ENCODE data around the gene EML6.

Gene EML6

DNA sequence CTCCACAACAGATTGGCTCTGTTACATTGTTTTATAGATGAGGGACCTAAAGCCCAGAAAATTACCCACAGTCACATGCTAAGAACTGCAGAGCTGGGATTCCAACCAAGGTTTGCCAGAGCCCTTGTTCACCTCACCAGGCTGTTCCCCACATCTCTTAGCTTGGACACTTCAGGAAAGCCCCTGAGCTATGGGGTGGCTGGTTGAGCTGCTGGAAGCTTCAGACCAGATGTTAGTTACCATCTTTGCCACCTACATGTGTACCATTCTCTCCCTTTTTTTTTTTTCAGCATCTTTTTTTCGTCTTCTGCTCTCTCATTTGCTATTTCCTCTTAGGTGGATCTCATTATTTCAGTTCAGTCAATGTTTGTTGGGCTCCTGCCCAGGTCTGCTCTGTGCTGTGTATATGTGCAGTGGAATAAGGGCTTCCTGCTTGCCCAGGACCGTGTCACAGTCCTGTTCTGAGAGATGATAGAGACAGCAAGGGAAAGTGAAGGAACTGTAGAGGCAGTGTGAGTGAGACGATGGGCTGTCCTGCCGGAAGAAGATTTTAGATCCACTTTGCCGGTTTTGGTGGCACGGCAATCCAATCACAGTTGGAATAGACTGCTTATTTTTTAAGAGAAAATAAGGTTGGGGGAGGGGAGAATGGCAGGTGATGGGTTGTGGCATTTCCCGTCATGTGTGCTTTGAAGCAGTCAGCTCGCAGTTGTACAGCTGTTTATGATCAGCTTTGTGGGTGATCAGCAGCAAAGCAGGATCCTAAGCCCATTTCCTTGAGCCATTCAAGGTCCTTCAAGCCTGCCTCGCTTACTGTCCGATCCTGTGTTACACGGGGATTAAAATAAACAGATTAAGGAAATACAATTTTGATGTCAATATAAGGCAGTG lies 174.2 kb downstream of the EML6 start:
- Histone ChIP-seq H4K8ac (ENCODE audit: low read depth, low read length) (no peak overlapping the region), H2BK15ac (ENCODE audit: low read length) (no peak overlapping the region), H2BK5ac (ENCODE audit: low read length) (no peak overlapping the region), H2BK120ac (ENCODE audit: low read depth, low read length) (no peak overlapping the region), H2AK5ac (ENCODE audit: low read depth, low read length) (no peak overlapping the region), H3K27me3 (ENCODE audit: control insufficient read depth in 3 of 3, insufficient read depth in 3 of 3, low read depth in 1 of 3, low read length in 3 of 3) (no peaks in the 10 kb centered on the region), H3K14ac (ENCODE audit: low read length) (no peak overlapping the region), H3K9ac (ENCODE audit: low read depth, low read length, poor library complexity) (no peak overlapping the region), H3K18ac (ENCODE audit: low read length) (no peak overlapping the region), H3K4me1 (ENCODE audit: control insufficient read depth in 2 of 2, insufficient read depth in 1 of 2, low read depth in 1 of 2, low read length in 2 of 2) (no peaks in the 10 kb centered on the region), H3K9me3 (replicated peaks in 1 of 2; ENCODE audit: control insufficient read depth in 2 of 2, insufficient read depth in 1 of 2, low read depth in 1 of 2, low read length in 2 of 2) (peaks cover 0 to 2% of the 10 kb centered on the region in 2 donors), H3K79me1 (ENCODE audit: low read depth, low read length) (no peaks in the 10 kb centered on the region), H3K23ac (ENCODE audit: low read depth, low read length, poor library complexity) (no peak overlapping the region), H3K4me3 (ENCODE audit: low read length in 2 of 2) (no peak overlapping the region), H2AFZ (ENCODE audit: low read length) (no peak overlapping the region), H4K91ac (ENCODE audit: low read depth, low read length, poor library complexity) (no peak overlapping the region), H3K4me2 (ENCODE audit: insufficient read depth, low read length, poor library complexity, severe bottlenecking) (no peak overlapping the region), H3K4ac (ENCODE audit: low read length) (no peak overlapping the region), H3K36me3 (replicated peaks in 1 of 2; ENCODE audit: control insufficient read depth in 2 of 2, insufficient read depth in 2 of 2, low read length in 2 of 2) (no peaks in the 10 kb centered on the region), H3K27ac (replicated peaks; ENCODE audit: low read length) (no peak overlapping the region), H2BK12ac (ENCODE audit: low read length) (no peak overlapping the region)
- DNase-seq (ENCODE audit: low spot score): no peak
- WGBS, 2 donors (ENCODE audit: extremely low coverage in 2 of 2, insufficient read length in 2 of 2, insufficient replicate concordance in 1 of 2): no CpG with 5 or more reads among the region's 11 CpGs

- Histone ChIP-seq H4K8ac (ENCODE audit: low read depth, low read length) (no peak overlapping the region), H3K18ac (ENCODE audit: low read length) (no peak overlapping the region), H2AFZ (ENCODE audit: low read length) (no peak overlapping the region), H2BK120ac (ENCODE audit: low read depth, low read length) (no peak overlapping the region), H3K9ac (ENCODE audit: low read depth, low read length, poor library complexity) (no peak overlapping the region), H3K4me3 (ENCODE audit: low read length in 2 of 2) (no peak overlapping the region), H3K23ac (ENCODE audit: low read depth, low read length, poor library complexity) (no peak overlapping the region), H3K4me1 (ENCODE audit: control insufficient read depth in 2 of 2, insufficient read depth in 1 of 2, low read depth in 1 of 2, low read length in 2 of 2) (no peaks in the 10 kb centered on the region), H3K4me2 (ENCODE audit: insufficient read depth, low read length, poor library complexity, severe bottlenecking) (no peak overlapping the region), H3K14ac (ENCODE audit: low read length) (no peak overlapping the region), H3K9me3 (replicated peaks in 1 of 2; ENCODE audit: control insufficient read depth in 2 of 2, insufficient read depth in 1 of 2, low read depth in 1 of 2, low read length in 2 of 2) (peaks cover 0 to 2% of the 10 kb centered on the region in 2 donors), H2BK5ac (ENCODE audit: low read length) (no peak overlapping the region), H3K4ac (ENCODE audit: low read length) (no peak overlapping the region), H3K36me3 (replicated peaks in 1 of 2; ENCODE audit: control insufficient read depth in 2 of 2, insufficient read depth in 2 of 2, low read length in 2 of 2) (no peaks in the 10 kb centered on the region), H3K27me3 (ENCODE audit: control insufficient read depth in 3 of 3, insufficient read depth in 3 of 3, low read depth in 1 of 3, low read length in 3 of 3) (no peaks in the 10 kb centered on the region), H4K91ac (ENCODE audit: low read depth, low read length, poor library complexity) (no peak overlapping the region), H3K79me1 (ENCODE audit: low read depth, low read length) (no peaks in the 10 kb centered on the region), H2BK12ac (ENCODE audit: low read length) (no peak overlapping the region), H2BK15ac (ENCODE audit: low read length) (no peak overlapping the region), H3K27ac (replicated peaks; ENCODE audit: low read length) (no peak overlapping the region), H2AK5ac (ENCODE audit: low read depth, low read length) (no peak overlapping the region)
- no CpG with 5 or more reads among the region's 7 CpGs for WGBS, 2 donors (ENCODE audit: extremely low coverage in 2 of 2, insufficient read length in 2 of 2, insufficient replicate concordance in 1 of 2)
- DNase-seq (ENCODE audit: low spot score): no peak
Observed at GRCh38 chr2:54898456-54899226, 175.2 kb downstream of the EML6 start.

- no peak overlapping the region for H2AFZ ChIP-seq (ENCODE audit: low read length)
- H3K4me2 ChIP-seq (ENCODE audit: insufficient read depth, low read length, poor library complexity, severe bottlenecking): no peak overlapping the region
- no peak overlapping the region for H3K4ac ChIP-seq (ENCODE audit: low read length)
- no peak overlapping the region for H3K18ac ChIP-seq (ENCODE audit: low read length)
- H2BK15ac ChIP-seq (ENCODE audit: low read length): no peak overlapping the region
- H3K27ac ChIP-seq (replicated peaks; ENCODE audit: low read length): no peak overlapping the region
- DNase-seq (ENCODE audit: low spot score): peak; percentile 3
- H3K9ac ChIP-seq (ENCODE audit: low read depth, low read length, poor library complexity): no peak overlapping the region
- H2AK5ac ChIP-seq (ENCODE audit: low read depth, low read length): no peak overlapping the region
- no peaks in the 10 kb centered on the region for H3K36me3 ChIP-seq (replicated peaks in 1 of 2; ENCODE audit: control insufficient read depth in 2 of 2, insufficient read depth in 2 of 2, low read length in 2 of 2)
- no peak overlapping the region for H2BK120ac ChIP-seq (ENCODE audit: low read depth, low read length)
- H2BK12ac ChIP-seq (ENCODE audit: low read length): no peak overlapping the region
- H3K23ac ChIP-seq (ENCODE audit: low read depth, low read length, poor library complexity): no peak overlapping the region
- no peak overlapping the region for H4K8ac ChIP-seq (ENCODE audit: low read depth, low read length)
- H3K4me1 ChIP-seq (ENCODE audit: control insufficient read depth in 2 of 2, insufficient read depth in 1 of 2, low read depth in 1 of 2, low read length in 2 of 2): no peaks in the 10 kb centered on the region
- no peaks in the 10 kb centered on the region for H3K27me3 ChIP-seq (ENCODE audit: control insufficient read depth in 3 of 3, insufficient read depth in 3 of 3, low read depth in 1 of 3, low read length in 3 of 3)
- H3K14ac ChIP-seq (ENCODE audit: low read length): no peak overlapping the region
- peaks cover 0 to 2% of the 10 kb centered on the region in 2 donors for H3K9me3 ChIP-seq (replicated peaks in 1 of 2; ENCODE audit: control insufficient read depth in 2 of 2, insufficient read depth in 1 of 2, low read depth in 1 of 2, low read length in 2 of 2)
- H3K79me1 ChIP-seq (ENCODE audit: low read depth, low read length): no peaks in the 10 kb centered on the region
- H3K4me3 ChIP-seq (ENCODE audit: low read length in 2 of 2): no peak overlapping the region
- WGBS, 2 donors (ENCODE audit: extremely low coverage in 2 of 2, insufficient read length in 2 of 2, insufficient replicate concordance in 1 of 2): no CpG with 5 or more reads among the region's 5 CpGs
- H2BK5ac ChIP-seq (ENCODE audit: low read length): no peak overlapping the region
- H4K91ac ChIP-seq (ENCODE audit: low read depth, low read length, poor library complexity): no peak overlapping the region
Observed at GRCh38 chr2:54899576-54900200, 176.2 kb downstream of the EML6 start.

All from neuronal stem cell (in vitro differentiated cells).